Transverse colon (tissue), 4 donors: ENCODE measurements around the gene OR2F2. TPM values are rescaled to one million over a fixed set of nuclear protein-coding genes. Genes with fewer than 3 reads are reported as not detected.

ENCODE experiments used
- DNase-seq: peaks from one replicate; pipeline ENCODE4 v3.0.0-alpha.2; 2019
- H3K27ac ChIP-seq, 4 donors: fragments of 200-600 bp; sonication (generic); 2 replicates each; pipeline ENCODE4 v1.5.1; 2016 to 2018; ENCODE audit warnings: inconsistent platforms in 4 of 4
- H3K27me3 ChIP-seq: fragments of 200-600 bp; sonication (generic); 2 replicates; pipeline ENCODE4 v1.5.1; 2017; ENCODE audit warnings: inconsistent platforms
- H3K36me3 ChIP-seq, 4 donors: fragments of 200-600 bp; sonication (generic); 2 replicates each; pipeline ENCODE4 v1.5.1; 2017 to 2019; ENCODE audit warnings: inconsistent platforms in 4 of 4
- H3K4me1 ChIP-seq, 4 donors: fragments of 200-600 bp; sonication (generic); 2 replicates each; pipeline ENCODE4 v1.5.1; 2017 to 2020; ENCODE audit warnings: inconsistent platforms in 4 of 4
- H3K4me3 ChIP-seq, 4 donors: fragments of 200-600 bp; sonication (generic); 1 replicate in 1 of 4; 2 replicates in 3 of 4; pipeline versions ENCODE4 v1.5.1 to v1.6.1; 2017 to 2019; ENCODE audit warnings: inconsistent platforms in 4 of 4
- H3K9me3 ChIP-seq, 2 donors: fragments of 200-600 bp; sonication (generic); 2 replicates each; pipeline ENCODE4 v1.5.1; 2017 to 2019; ENCODE audit warnings: inconsistent platforms in 2 of 2
- CTCF ChIP-seq, 5 experiments: fragments of 200-600 bp in 3 of 5; fragments of 450-650 bp in 2 of 5; sonication (generic) in 3 of 5; IDR thresholded peaks; 1 replicate in 2 of 5; 2 replicates in 3 of 5; pipeline ENCODE4 v1.5.1; 2016 to 2017; ENCODE audit warnings: antibody characterized with exemption in 5 of 5, inconsistent platforms in 3 of 5, mild to moderate bottlenecking in 2 of 5, moderate library complexity in 1 of 5
- EP300 ChIP-seq: sonication (generic); formaldehyde crosslinking; IDR thresholded peaks from one replicate; pipeline ENCODE4 v1.6.1; 2017; ENCODE audit warnings: antibody characterized with exemption, low read depth
- POLR2A ChIP-seq: fragments of 450-650 bp; IDR thresholded peaks from one replicate; pipeline ENCODE4 v1.6.1; 2016; ENCODE audit warnings: antibody characterized with exemption, mild to moderate bottlenecking, moderate library complexity
- POLR2AphosphoS5 ChIP-seq, 3 donors: sonication (generic); formaldehyde crosslinking; IDR thresholded peaks; one replicate each; pipeline ENCODE4 v1.6.1; 2016; ENCODE audit warnings: antibody characterized with exemption in 3 of 3
- WGBS, 2 donors: methylation state at CpG; one replicate each; pipeline ENCODE4 v1.1.5; 2018; ENCODE audit warnings: low coverage in 1 of 2; 5-methylcytosine and 5-hydroxymethylcytosine counted together
- in situ Hi-C, 4 donors: fragments of 200-750 bp; cut with MboI; loops; one replicate each; pipeline versions ENCODE4 v1.15.0 to v1.15.1; 2017; ENCODE audit warnings: low sequenced_read_pairs in 3 of 4, low pct_ligation_motif_present in 1 of 4, low pct_unique_long_range_greater_than_20kb in 1 of 4
- intact Hi-C: fragments of 100-400 bp; cut with DNase I; formaldehyde crosslinking; loops from one replicate; pipeline ENCODE4 v1.15.1; 2023; ENCODE audit warnings: low total_unique reads
- total RNA-seq, 4 donors: library from RNA; depleted of rRNA; stranded (reverse); fragments of >200 nt; gene quantifications; one replicate each; pipeline ENCODE4 v1.1.0, GENCODE V29; 2016

OR2F2 gene
- total RNA-seq, 4 donors from 2014 or later, result not detected

- 96% methylated on average over 1 of the region's 1 CpG; no CpG with 5 or more reads in 1 of the 2 donors for WGBS, 2 donors
- H3K4me1 ChIP-seq, result peaks cover 11 to 34% (median 20%) of the 10 kb centered on the region in 4 donors
- H3K9me3 ChIP-seq, result no peaks in the 10 kb centered on the region
- no peak for TF ChIP-seq CTCF (IDR thresholded peaks at IDR 0.05)
- no peak for TF ChIP-seq POLR2AphosphoS5 (IDR thresholded peaks at IDR 0.05)
- TF ChIP-seq POLR2A, result no peak
- no peak for TF ChIP-seq EP300
- H3K27ac ChIP-seq, result no peak overlapping the region
- H3K36me3 ChIP-seq, result no peaks in the 10 kb centered on the region
- in situ Hi-C loops (no loop called here), intact Hi-C loops (no loop called here)
- H3K27me3 ChIP-seq, result no peaks in the 10 kb centered on the region
- no peak for DNase-seq
- no peak overlapping the region for H3K4me3 ChIP-seq
These were observed 36.2 kb upstream of the OR2F2 start for GRCh38 chr7:143898810-143899209.

GRCh38 chr7:143900230-143900766 lies 34.7 kb upstream of the OR2F2 start:
- in situ Hi-C loops (no loop called here), intact Hi-C loops (no loop called here)
- Histone ChIP-seq H3K36me3 (no peaks in the 10 kb centered on the region), H3K9me3 (no peaks in the 10 kb centered on the region), H3K27me3 (no peaks in the 10 kb centered on the region), H3K4me3 (peak overlapping the region in 1 of 4 donors; percentile 64), H3K4me1 (peaks cover 11 to 34% (median 20%) of the 10 kb centered on the region in 4 donors), H3K27ac (peak overlapping the region; percentile 89 to 96 (median 93))
- TF ChIP-seq CTCF (IDR thresholded peaks at IDR 0.05) (no peak), EP300 (no peak), POLR2A (no peak), POLR2AphosphoS5 (IDR thresholded peaks at IDR 0.05) (no peak)
- 64 to 100% methylated on average over 1 to 5 of the region's 5 CpGs for WGBS, 2 donors
- DNase-seq, result no peak

- Histone ChIP-seq H3K36me3 (no peaks in the 10 kb centered on the region), H3K4me3 (peak overlapping the region; percentile 53 to 68 (median 64)), H3K27me3 (no peaks in the 10 kb centered on the region), H3K9me3 (no peaks in the 10 kb centered on the region), H3K27ac (peak overlapping the region; percentile 89 to 96 (median 93)), H3K4me1 (peaks cover 11 to 34% (median 20%) of the 10 kb centered on the region in 4 donors)
- peak; percentile 33 for DNase-seq
- in situ Hi-C loops (no loop called here), intact Hi-C loops (no loop called here)
- 1 to 4% methylated on average over 11 to 14 of the region's 14 CpGs for WGBS, 2 donors
- TF ChIP-seq EP300 (no peak), POLR2AphosphoS5 (IDR thresholded peaks at IDR 0.05) (no peak), POLR2A (no peak), CTCF (IDR thresholded peaks at IDR 0.05) (no peak)
These were observed 33.7 kb upstream of the OR2F2 start for GRCh38 chr7:143901332-143901667.

GRCh38 chr7:143901668-143902331 lies 33.2 kb upstream of the OR2F2 start, which contains the start of gene TCAF1:
TSS of gene TCAF1 (minus strand) at chr7:143902176. CDS start at chr7:143876608, 25,568 bp downstream.
- WGBS, 2 donors, result 0% methylated on average over 40 of the region's 50 CpGs; no CpG with 5 or more reads in 1 of the 2 donors
- TF ChIP-seq EP300 (no peak), CTCF (IDR thresholded peaks at IDR 0.05) (peak in 4 of 5 experiments; percentile 8 to 51 (median 22)), POLR2AphosphoS5 (IDR thresholded peaks at IDR 0.05) (peak; percentile 84 to 91 (median 88)), POLR2A (peak; percentile 84)

More at GRCh38 chr7:143901668-143902331, 33.2 kb upstream of the OR2F2 start, which contains the start of gene TCAF1:
- Histone ChIP-seq H3K36me3 (no peaks in the 10 kb centered on the region), H3K4me1 (peaks cover 11 to 34% (median 20%) of the 10 kb centered on the region in 4 donors), H3K9me3 (no peaks in the 10 kb centered on the region), H3K27ac (peak within 1 kb of the TSS; percentile 89 to 96 (median 93)), H3K27me3 (no peaks in the 10 kb centered on the region), H3K4me3 (peak within 1 kb of the TSS; percentile 53 to 68 (median 64))
- peak; percentile 97 for DNase-seq
- in situ Hi-C loops (no loop called here), intact Hi-C loops (loop anchor here (2.0 kb wide), 1 partner anchor 21 kb away; no protein-coding TSS in a partner anchor)
